COLO668 (cell line): Measurements from ENCODE around the gene LRRC34.

Experiments used
- DNase-seq: peaks from one replicate; lab custom pipeline; 2025; ENCODE audit not compliant: unreplicated experiment; lab: John Stamatoyannopoulos, UW

LRRC34 gene

GRCh38 chr3:169815590-169816150 is 3.0 kb upstream of the LRRC34 start:
- no peak for DNase-seq

- DNase-seq = peak; percentile 56
These were observed 1.2 kb upstream of the LRRC34 start for GRCh38 chr3:169813757-169814517.

GRCh38 chr3:169813278-169813677 is 574 bp upstream of the LRRC34 start:
- DNase-seq = no peak

GRCh38 chr3:169811631-169812331 is 923 bp downstream of the LRRC34 start:
- peak; percentile 60 for DNase-seq

GRCh38 chr3:169809230-169809795 is 3.4 kb downstream of the LRRC34 start:
- DNase-seq = no peak

- DNase-seq = no peak
These were observed 8.0 kb downstream of the LRRC34 start for GRCh38 chr3:169804681-169805080.

GRCh38 chr3:169792359-169792758 is 20.3 kb downstream of the LRRC34 start:
- no peak for DNase-seq

GRCh38 chr3:169790687-169791429 is 21.8 kb downstream of the LRRC34 start:
- no peak for DNase-seq

- no peak for DNase-seq
These were observed 22.5 kb downstream of the LRRC34 start for GRCh38 chr3:169790219-169790618.

GRCh38 chr3:169787791-169788190 is 24.9 kb downstream of the LRRC34 start:
- DNase-seq = no peak

- DNase-seq = no peak
These were observed 25.6 kb downstream of the LRRC34 start for GRCh38 chr3:169787120-169787519.

- DNase-seq = no peak
These were observed 31.4 kb downstream of the LRRC34 start for GRCh38 chr3:169781209-169781855.

GRCh38 chr3:169780742-169781141 is 32.0 kb downstream of the LRRC34 start:
- no peak for DNase-seq

- no peak for DNase-seq
These were observed 34.9 kb downstream of the LRRC34 start for GRCh38 chr3:169777822-169778221.

GRCh38 chr3:169774186-169774585 is 38.5 kb downstream of the LRRC34 start:
- DNase-seq = no peak

GRCh38 chr3:169772897-169773816 is 39.5 kb downstream of the LRRC34 start, which contains the start of gene MYNN:
Gene MYNN, plus strand, starts transcription at chr3:169773396. Its CDS starts 900 bp downstream, at chr3:169774296.
- DNase-seq = peak; percentile 87

- DNase-seq = peak; percentile 69
These were observed 40.3 kb downstream of the LRRC34 start for GRCh38 chr3:169772305-169772896.

GRCh38 chr3:169771497-169772304 is 41.0 kb downstream of the LRRC34 start:
- DNase-seq = peak; percentile 59
